ENCODE data around the gene RCE1. TPM values are rescaled to one million over a fixed set of nuclear protein-coding genes. Genes with fewer than 3 reads are reported as not detected.

Gene RCE1
- total and polyA plus RNA-seq, 2 donors (not counting 1 experiment from before 2014, with no cell fraction given), result 7.0 to 14.4 TPM

GRCh38 chr11:66883016-66883965, 40.0 kb downstream of the RCE1 start:
- Histone ChIP-seq H3K27ac (ENCODE audit: insufficient read depth, low read length) (peak overlapping the region; percentile 9), H4K20me1 (ENCODE audit: control insufficient read depth, extremely low read depth, insufficient read depth, low read length) (no peaks in the 10 kb centered on the region), H3K4me3 (replicated peaks in 1 of 4; ENCODE audit: control extremely low read depth in 1 of 4, insufficient read depth in 1 of 4, low read depth in 3 of 4, low read length in 4 of 4) (no peak overlapping the region), H3K27me3 (ENCODE audit: control insufficient read depth, insufficient read depth, low read length) (no peaks in the 10 kb centered on the region), H3K9ac (ENCODE audit: insufficient read depth, low read length) (no peak overlapping the region), H3K4me1 (ENCODE audit: control insufficient read depth, extremely low read depth, insufficient read depth, low read length) (peaks cover 17% of the 10 kb centered on the region), H3K79me2 (ENCODE audit: control insufficient read depth, insufficient read depth, low read length) (no peaks in the 10 kb centered on the region), H2AFZ (ENCODE audit: low read length) (no peak overlapping the region), H3K36me3 (ENCODE audit: control insufficient read depth, insufficient read depth, low read length) (no peaks in the 10 kb centered on the region), H3K4me2 (ENCODE audit: extremely low read depth, insufficient read depth, low read length) (peak overlapping the region; percentile 15), H3K9me3 (ENCODE audit: control insufficient read depth, insufficient read depth, low read depth, low read length) (no peaks in the 10 kb centered on the region)
- TF ChIP-seq EZH2 (IDR thresholded peaks at IDR 0.05; ENCODE audit: low read length, missing control alignments) (no peak), CTCF (conservative IDR thresholded peaks at IDR 0.05 in 1 of 2, IDR thresholded peaks at IDR 0.05 in 1 of 2; ENCODE audit: low read depth in 1 of 2, low read length in 2 of 2) (peak; percentile 70)
- DNase-seq (ENCODE audit: low read depth in 2 of 2), result peak; percentile 71 to 85

GRCh38 chr11:66884443-66884842, 41.2 kb downstream of the RCE1 start:
- no peak overlapping the region for H3K4me3 ChIP-seq (replicated peaks in 1 of 4; ENCODE audit: control extremely low read depth in 1 of 4, insufficient read depth in 1 of 4, low read depth in 3 of 4, low read length in 4 of 4)
- no peaks in the 10 kb centered on the region for H4K20me1 ChIP-seq (ENCODE audit: control insufficient read depth, extremely low read depth, insufficient read depth, low read length)
- H3K4me2 ChIP-seq (ENCODE audit: extremely low read depth, insufficient read depth, low read length), result no peak overlapping the region
- peaks cover 13% of the 10 kb centered on the region for H3K4me1 ChIP-seq (ENCODE audit: control insufficient read depth, extremely low read depth, insufficient read depth, low read length)
- no peak overlapping the region for H3K9ac ChIP-seq (ENCODE audit: insufficient read depth, low read length)
- H3K9me3 ChIP-seq (ENCODE audit: control insufficient read depth, insufficient read depth, low read depth, low read length), result no peaks in the 10 kb centered on the region
- no peaks in the 10 kb centered on the region for H3K27me3 ChIP-seq (ENCODE audit: control insufficient read depth, insufficient read depth, low read length)
- H2AFZ ChIP-seq (ENCODE audit: low read length), result no peak overlapping the region
- no peak for TF ChIP-seq EZH2 (IDR thresholded peaks at IDR 0.05; ENCODE audit: low read length, missing control alignments)
- no peak for TF ChIP-seq CTCF (conservative IDR thresholded peaks at IDR 0.05 in 1 of 2, IDR thresholded peaks at IDR 0.05 in 1 of 2; ENCODE audit: low read depth in 1 of 2, low read length in 2 of 2)
- H3K79me2 ChIP-seq (ENCODE audit: control insufficient read depth, insufficient read depth, low read length), result no peaks in the 10 kb centered on the region
- H3K27ac ChIP-seq (ENCODE audit: insufficient read depth, low read length), result no peak overlapping the region
- DNase-seq (ENCODE audit: low read depth in 2 of 2), result no peak
- H3K36me3 ChIP-seq (ENCODE audit: control insufficient read depth, insufficient read depth, low read length), result no peaks in the 10 kb centered on the region

- H3K27ac ChIP-seq (ENCODE audit: insufficient read depth, low read length), result no peak overlapping the region
- H3K27me3 ChIP-seq (ENCODE audit: control insufficient read depth, insufficient read depth, low read length), result no peaks in the 10 kb centered on the region
- H3K36me3 ChIP-seq (ENCODE audit: control insufficient read depth, insufficient read depth, low read length), result no peaks in the 10 kb centered on the region
- no peak for DNase-seq (ENCODE audit: low read depth in 2 of 2)
- peaks cover 13% of the 10 kb centered on the region for H3K4me1 ChIP-seq (ENCODE audit: control insufficient read depth, extremely low read depth, insufficient read depth, low read length)
- no peak for TF ChIP-seq CTCF (conservative IDR thresholded peaks at IDR 0.05 in 1 of 2, IDR thresholded peaks at IDR 0.05 in 1 of 2; ENCODE audit: low read depth in 1 of 2, low read length in 2 of 2)
- no peak for TF ChIP-seq EZH2 (IDR thresholded peaks at IDR 0.05; ENCODE audit: low read length, missing control alignments)
- H3K4me3 ChIP-seq (replicated peaks in 1 of 4; ENCODE audit: control extremely low read depth in 1 of 4, insufficient read depth in 1 of 4, low read depth in 3 of 4, low read length in 4 of 4), result no peak overlapping the region
- H4K20me1 ChIP-seq (ENCODE audit: control insufficient read depth, extremely low read depth, insufficient read depth, low read length), result no peaks in the 10 kb centered on the region
- H2AFZ ChIP-seq (ENCODE audit: low read length), result no peak overlapping the region
- no peaks in the 10 kb centered on the region for H3K79me2 ChIP-seq (ENCODE audit: control insufficient read depth, insufficient read depth, low read length)
- H3K9ac ChIP-seq (ENCODE audit: insufficient read depth, low read length), result no peak overlapping the region
- no peaks in the 10 kb centered on the region for H3K9me3 ChIP-seq (ENCODE audit: control insufficient read depth, insufficient read depth, low read depth, low read length)
- H3K4me2 ChIP-seq (ENCODE audit: extremely low read depth, insufficient read depth, low read length), result no peak overlapping the region
Observed at GRCh38 chr11:66885469-66885868, 42.2 kb downstream of the RCE1 start.

Measured in fibroblast of lung (primary cell).